ENCODE measurements around the gene S100A2. TPM values are rescaled to one million over a fixed set of nuclear protein-coding genes. Genes with fewer than 3 reads are reported as not detected.
A peak's percentile ranks its signal among the peaks of the same experiment; 100 is the strongest.

Gene S100A2
- total RNA-seq, 2 donors from 2014 or later = not detected

- H3K4me1 ChIP-seq = peaks cover 0 to 43% of the 10 kb centered on the region in 2 donors
- TF ChIP-seq CTCF (IDR thresholded peaks at IDR 0.05) = no peak
- H3K27ac ChIP-seq = peak overlapping the region in 1 of 2 donors; percentile 55
- DNase-seq (ENCODE audit: low spot score) = no peak
- H3K27me3 ChIP-seq = no peaks in the 10 kb centered on the region
- no peak overlapping the region for H3K4me3 ChIP-seq
- H3K9me3 ChIP-seq = no peaks in the 10 kb centered on the region
- no peaks in the 10 kb centered on the region for H3K36me3 ChIP-seq
Observed at GRCh38 chr1:153553096-153553495, 12.5 kb downstream of the S100A2 start.

- Histone ChIP-seq H3K27me3 (no peaks in the 10 kb centered on the region), H3K36me3 (no peaks in the 10 kb centered on the region), H3K4me1 (peaks cover 0 to 49% of the 10 kb centered on the region in 2 donors), H3K4me3 (no peak overlapping the region), H3K27ac (no peak overlapping the region), H3K9me3 (no peaks in the 10 kb centered on the region)
- DNase-seq (ENCODE audit: low spot score) = no peak
- TF ChIP-seq CTCF (IDR thresholded peaks at IDR 0.05) = no peak
Observed at GRCh38 chr1:153552335-153552734, 13.3 kb downstream of the S100A2 start.

- no peaks in the 10 kb centered on the region for H3K36me3 ChIP-seq
- no peak overlapping the region for H3K4me3 ChIP-seq
- DNase-seq (ENCODE audit: low spot score) = no peak
- no peaks in the 10 kb centered on the region for H3K27me3 ChIP-seq
- H3K4me1 ChIP-seq = peaks cover 0 to 62% of the 10 kb centered on the region in 2 donors
- no peak overlapping the region for H3K27ac ChIP-seq
- no peaks in the 10 kb centered on the region for H3K9me3 ChIP-seq
- no peak for TF ChIP-seq CTCF (IDR thresholded peaks at IDR 0.05)
Observed at GRCh38 chr1:153550827-153551500, 14.7 kb downstream of the S100A2 start.

GRCh38 chr1:153550398-153550758 lies 15.3 kb downstream of the S100A2 start:
- Histone ChIP-seq H3K27me3 (no peaks in the 10 kb centered on the region), H3K27ac (peak overlapping the region in 1 of 2 donors; percentile 52), H3K36me3 (no peaks in the 10 kb centered on the region), H3K4me3 (no peak overlapping the region), H3K9me3 (no peaks in the 10 kb centered on the region), H3K4me1 (peaks cover 0 to 68% of the 10 kb centered on the region in 2 donors)
- DNase-seq (ENCODE audit: low spot score) = no peak
- no peak for TF ChIP-seq CTCF (IDR thresholded peaks at IDR 0.05)

- no peak for TF ChIP-seq CTCF (IDR thresholded peaks at IDR 0.05)
- Histone ChIP-seq H3K36me3 (no peaks in the 10 kb centered on the region), H3K27me3 (no peaks in the 10 kb centered on the region), H3K4me1 (peaks cover 0 to 73% of the 10 kb centered on the region in 2 donors), H3K4me3 (no peak overlapping the region), H3K27ac (peak overlapping the region; percentile 52 to 70), H3K9me3 (no peaks in the 10 kb centered on the region)
- no peak for DNase-seq (ENCODE audit: low spot score)
Observed at GRCh38 chr1:153549741-153550397, 15.8 kb downstream of the S100A2 start.
